ENCODE measurements around the gene HS6ST3. TPM values are rescaled to one million over a fixed set of nuclear protein-coding genes. Genes with fewer than 3 reads are reported as not detected.

Gene HS6ST3
- total RNA-seq, 2 experiments from 2014 or later, result not detected

GRCh38 chr13:96527497-96527896 lies 437.6 kb downstream of the HS6ST3 start:
- H3K27me3 Mint-ChIP-seq, result no peaks in the 10 kb centered on the region
- TF ChIP-seq CTCF (IDR thresholded peaks at IDR 0.05), result no peak

GRCh38 chr13:96532804-96533203 lies 442.9 kb downstream of the HS6ST3 start:
- ChIA-PET CTCF (no interaction called here), POLR2A (no interaction called here)
- no peaks in the 10 kb centered on the region for H3K36me3 Mint-ChIP-seq (ENCODE audit: low read depth)

More at GRCh38 chr13:96527497-96527896, 437.6 kb downstream of the HS6ST3 start:
- Mint-ChIP-seq H3K27ac (no peak overlapping the region), H3K4me1 (ENCODE audit: low read depth) (no peaks in the 10 kb centered on the region), H3K36me3 (ENCODE audit: low read depth) (no peaks in the 10 kb centered on the region), H3K9me3 (no peaks in the 10 kb centered on the region), H3K4me3 (no peak overlapping the region)
- ATAC-seq (no peak), DNase-seq (no peak)
- ChIA-PET POLR2A (no interaction called here), CTCF (interaction anchor here (1.3 kb wide), 1 partner anchor 290 kb away, joined by 3 read pairs; no protein-coding TSS in a partner anchor)
- intact Hi-C loops (cut with micrococcal nuclease), result no loop called here

GRCh38 chr13:96533408-96533807 lies 443.5 kb downstream of the HS6ST3 start:
- Mint-ChIP-seq H3K36me3 (ENCODE audit: low read depth) (no peaks in the 10 kb centered on the region), H3K27me3 (no peaks in the 10 kb centered on the region), H3K9me3 (peaks cover 2% of the 10 kb centered on the region), H3K4me3 (no peak overlapping the region), H3K4me1 (ENCODE audit: low read depth) (no peaks in the 10 kb centered on the region), H3K27ac (no peak overlapping the region)
- ATAC-seq (no peak), DNase-seq (no peak)
- ChIA-PET POLR2A (no interaction called here), CTCF (no interaction called here)
- no peak for TF ChIP-seq CTCF (IDR thresholded peaks at IDR 0.05)
- intact Hi-C loops (cut with micrococcal nuclease), result no loop called here

More at GRCh38 chr13:96532804-96533203, 442.9 kb downstream of the HS6ST3 start:
- H3K4me3 Mint-ChIP-seq, result no peak overlapping the region
- peaks cover 2% of the 10 kb centered on the region for H3K9me3 Mint-ChIP-seq
- ATAC-seq (no peak), DNase-seq (no peak)
- H3K27me3 Mint-ChIP-seq, result no peaks in the 10 kb centered on the region
- no peak for TF ChIP-seq CTCF (IDR thresholded peaks at IDR 0.05)
- no peaks in the 10 kb centered on the region for H3K4me1 Mint-ChIP-seq (ENCODE audit: low read depth)
- H3K27ac Mint-ChIP-seq, result no peak overlapping the region
- intact Hi-C loops (cut with micrococcal nuclease), result no loop called here

GRCh38 chr13:96539791-96540190 lies 449.9 kb downstream of the HS6ST3 start:
- POLR2A ChIA-PET, result no interaction called here
- no peak for ATAC-seq
- Mint-ChIP-seq H3K4me3 (no peak overlapping the region), H3K36me3 (ENCODE audit: low read depth) (no peaks in the 10 kb centered on the region), H3K4me1 (ENCODE audit: low read depth) (no peaks in the 10 kb centered on the region), H3K27me3 (no peaks in the 10 kb centered on the region), H3K9me3 (peaks cover 2% of the 10 kb centered on the region), H3K27ac (no peak overlapping the region)
- CTCF ChIA-PET, result no interaction called here
- no peak for DNase-seq
- intact Hi-C loops (cut with micrococcal nuclease), result no loop called here
- TF ChIP-seq CTCF (IDR thresholded peaks at IDR 0.05), result no peak

GRCh38 chr13:96540670-96541069 lies 450.8 kb downstream of the HS6ST3 start:
- Mint-ChIP-seq H3K27ac (no peak overlapping the region), H3K36me3 (ENCODE audit: low read depth) (no peaks in the 10 kb centered on the region), H3K4me3 (no peak overlapping the region), H3K4me1 (ENCODE audit: low read depth) (no peaks in the 10 kb centered on the region), H3K27me3 (no peaks in the 10 kb centered on the region), H3K9me3 (peaks cover 2% of the 10 kb centered on the region)
- ChIA-PET POLR2A (no interaction called here), CTCF (no interaction called here)
- no peak for ATAC-seq
- no peak for TF ChIP-seq CTCF (IDR thresholded peaks at IDR 0.05)
- intact Hi-C loops (cut with micrococcal nuclease), result no loop called here
- DNase-seq, result no peak
